Head of caudate nucleus (tissue), 42 donors: ENCODE measurements around the gene TREML2.
"Not testable (repeated sequence)": the region's sequence is repeated elsewhere in the genome, so short reads cannot be mapped to it uniquely, and the experiment has no call there.

Experiments used
- DNase-seq, 42 donors: peaks; one replicate each; pipeline versions ENCODE4 v3.0.0 to v3.0.0-alpha.2; 2020 to 2021; ENCODE audit warnings: mixed read lengths in 7 of 42
- intact Hi-C: fragments of 100-400 bp; cut with DNase I; formaldehyde crosslinking; loops from one replicate; pipeline ENCODE4 v1.15.0; 2022

TREML2 gene, protein sequence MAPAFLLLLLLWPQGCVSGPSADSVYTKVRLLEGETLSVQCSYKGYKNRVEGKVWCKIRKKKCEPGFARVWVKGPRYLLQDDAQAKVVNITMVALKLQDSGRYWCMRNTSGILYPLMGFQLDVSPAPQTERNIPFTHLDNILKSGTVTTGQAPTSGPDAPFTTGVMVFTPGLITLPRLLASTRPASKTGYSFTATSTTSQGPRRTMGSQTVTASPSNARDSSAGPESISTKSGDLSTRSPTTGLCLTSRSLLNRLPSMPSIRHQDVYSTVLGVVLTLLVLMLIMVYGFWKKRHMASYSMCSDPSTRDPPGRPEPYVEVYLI

DNA sequence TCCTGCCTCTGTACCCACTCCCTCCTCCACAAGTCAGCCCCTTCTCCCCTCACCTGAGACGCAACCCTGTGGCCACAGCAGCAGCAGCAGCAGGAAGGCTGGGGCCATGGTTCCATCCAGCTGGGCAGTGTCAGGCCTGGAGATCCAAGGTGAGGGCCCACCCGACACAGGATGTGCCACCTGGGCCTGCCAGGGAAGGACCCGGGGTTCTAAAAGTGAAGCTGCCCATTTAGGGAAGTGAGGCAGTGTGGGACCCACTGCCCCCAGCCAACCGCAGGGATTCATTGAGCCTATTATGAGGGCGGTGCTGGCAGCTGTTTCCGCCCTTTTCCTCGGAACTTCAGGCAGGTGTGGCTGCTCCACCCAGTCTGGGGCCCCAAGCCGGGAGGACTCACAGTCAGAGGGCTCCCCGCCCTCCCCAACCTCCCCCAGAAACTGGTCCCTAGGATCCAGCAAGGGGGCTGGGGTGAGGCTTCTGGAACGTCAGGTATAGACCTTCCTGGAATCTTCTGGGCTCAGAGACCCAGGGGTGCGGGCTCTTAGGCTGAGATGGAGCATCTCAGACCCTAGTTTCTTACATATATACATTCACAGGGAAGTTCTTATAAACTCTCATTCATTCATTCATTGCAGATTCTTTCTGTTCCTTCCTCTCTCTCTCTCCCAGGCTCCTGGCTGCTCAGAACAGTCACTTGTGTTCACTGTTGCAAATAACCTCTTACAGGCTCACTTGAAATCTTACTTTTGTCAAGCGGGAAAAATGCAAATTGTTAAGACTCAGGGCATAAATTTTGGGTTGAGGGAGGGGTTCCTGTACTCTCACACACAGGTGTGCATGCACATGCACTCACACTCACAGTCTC lies at the start of gene TREML2:
TREML2 (minus strand) TSS at position 249 of the 863 bp plus-strand sequence; CDS start at position 108, 141 bp downstream.
- DNase-seq = no peak
- intact Hi-C loops = no loop called here

- peak in 1 of 42 donors; percentile 12 for DNase-seq
- intact Hi-C loops = no loop called here
These were observed 47.1 kb upstream of the TREML2 start for GRCh38 chr6:41247882-41248705.

DNA sequence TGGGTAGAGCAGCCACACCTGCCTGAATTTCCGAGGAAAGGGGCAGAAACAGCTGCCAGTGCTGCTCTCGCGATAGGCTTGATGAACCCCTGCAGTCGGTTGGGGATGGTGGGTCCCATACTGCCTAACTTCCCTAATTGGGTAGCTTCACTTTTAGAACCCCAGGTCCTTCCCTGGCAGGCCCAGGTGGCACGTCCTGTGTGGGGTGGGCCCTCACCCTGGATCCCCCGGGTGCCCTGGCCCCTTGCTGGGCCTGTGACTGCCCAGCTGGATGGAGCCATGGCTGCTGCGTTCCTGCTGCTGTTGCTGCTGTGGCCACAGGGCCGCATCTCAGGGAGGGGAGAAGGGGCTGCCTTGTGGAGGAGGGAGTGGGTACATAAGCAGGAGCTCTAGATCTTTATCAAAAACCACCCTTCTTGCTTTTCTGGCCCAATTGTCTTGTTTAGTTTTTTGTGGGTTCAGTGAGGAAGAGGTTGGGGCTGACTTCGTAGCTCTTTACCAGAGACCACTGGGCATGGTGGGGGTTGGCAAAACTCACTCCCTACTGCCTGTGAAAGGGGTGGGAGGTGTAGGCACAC lies 46.4 kb upstream of the TREML2 start:
- peak in 1 of 42 donors; percentile 23 for DNase-seq
- intact Hi-C loops = no loop called here

DNA sequence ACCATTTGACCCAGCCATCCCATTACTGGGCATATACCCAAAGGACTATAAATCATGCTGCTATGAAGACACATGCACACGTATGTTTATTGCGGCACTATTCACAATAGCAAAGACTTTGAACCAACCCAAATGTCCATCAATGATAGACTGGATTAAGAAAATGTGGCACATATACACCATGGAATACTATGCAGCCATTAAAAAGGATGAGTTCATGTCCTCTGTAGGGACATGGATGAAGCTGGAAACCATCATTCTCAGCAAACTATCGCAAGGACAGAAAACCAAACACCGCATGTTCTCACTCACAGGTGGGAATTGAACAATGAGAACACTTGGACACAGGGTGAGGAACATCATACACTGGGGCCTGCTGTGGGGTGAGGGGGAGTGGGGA lies 45.6 kb upstream of the TREML2 start:
- DNase-seq, intact Hi-C loops: not testable (repeated sequence)

- intact Hi-C loops = no loop called here
- DNase-seq = peak in 1 of 42 donors; percentile 42
These were observed 38.7 kb upstream of the TREML2 start for GRCh38 chr6:41239467-41240159.

DNA sequence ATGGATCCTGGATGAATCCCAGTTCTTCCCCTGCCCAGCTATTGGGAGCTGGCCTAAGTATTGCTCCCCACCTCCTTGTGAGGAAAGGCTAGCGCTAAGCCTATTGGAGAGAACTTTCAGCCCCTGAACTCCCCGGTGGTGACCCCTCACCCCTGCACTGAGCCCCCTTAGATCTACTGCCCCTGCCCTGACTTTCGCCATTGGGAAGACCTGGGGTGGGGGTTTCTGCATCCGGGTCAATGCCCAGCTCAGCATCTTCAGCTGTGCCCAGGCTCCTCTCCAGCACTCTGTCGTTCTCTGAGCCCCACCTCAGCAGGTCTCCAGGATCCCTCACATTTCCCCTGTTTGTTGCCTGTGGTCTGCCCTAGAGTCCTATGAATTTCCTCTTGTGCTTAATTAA lies 36.2 kb upstream of the TREML2 start:
- intact Hi-C loops = no loop called here
- peak in 1 of 42 donors; percentile 13 for DNase-seq

- intact Hi-C loops = no loop called here
- peak in 1 of 42 donors; percentile 18 for DNase-seq
These were observed 35.3 kb upstream of the TREML2 start for GRCh38 chr6:41236276-41236675.

- intact Hi-C loops = no loop called here
These were observed 31.7 kb upstream of the TREML2 start for GRCh38 chr6:41232667-41233066.

DNA sequence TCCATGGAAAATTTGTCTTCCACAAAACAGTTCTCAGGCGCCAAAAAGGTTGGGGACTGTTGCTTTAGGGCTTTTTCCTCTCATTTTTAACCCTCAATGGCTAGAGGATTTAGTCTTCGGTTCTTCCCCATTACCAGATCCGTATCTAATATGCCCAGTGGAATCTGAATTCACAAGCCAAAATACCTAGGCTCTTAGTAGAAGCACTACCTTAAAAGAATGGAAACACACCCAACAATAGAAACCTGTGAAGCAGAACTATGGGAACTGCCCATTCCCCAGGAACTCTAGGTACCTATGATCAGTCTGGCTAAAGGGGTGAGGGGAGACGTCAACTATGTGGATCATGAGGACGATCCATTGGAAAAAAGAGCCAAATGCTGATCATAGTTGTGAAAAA lies 30.3 kb upstream of the TREML2 start:
- intact Hi-C loops = no loop called here
- no peak for DNase-seq

More at GRCh38 chr6:41232667-41233066, 31.7 kb upstream of the TREML2 start:
- no peak for DNase-seq

DNA sequence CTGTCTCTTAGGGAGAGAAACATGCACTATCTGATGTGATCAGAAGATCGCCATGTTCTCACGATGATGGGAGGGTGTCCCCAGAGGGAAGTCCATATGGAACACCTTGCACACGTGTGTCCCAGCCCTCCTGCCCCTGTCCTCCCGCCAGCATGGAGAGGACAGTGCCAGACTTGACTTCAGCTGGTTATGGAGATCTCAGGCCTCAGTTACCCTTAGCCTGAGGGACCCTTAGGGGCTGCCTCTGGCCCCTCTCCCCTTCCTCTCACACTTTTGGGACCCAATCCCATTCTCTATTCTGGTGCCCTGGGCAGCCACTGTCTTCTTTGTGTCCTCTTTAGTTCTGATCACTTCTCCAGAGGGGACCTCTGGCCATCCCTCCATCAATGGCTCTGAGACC lies 28.8 kb upstream of the TREML2 start:
- DNase-seq = no peak
- intact Hi-C loops = no loop called here

- intact Hi-C loops = no loop called here
- DNase-seq = no peak
These were observed 27.7 kb upstream of the TREML2 start for GRCh38 chr6:41228616-41229015.

GRCh38 chr6:41228096-41228495 lies 27.1 kb upstream of the TREML2 start, which contains the start of gene TREML4:
TREML4 (plus strand) TSS chr6:41228349; CDS start chr6:41228428, 79 bp downstream.
- DNase-seq = no peak
- intact Hi-C loops = no loop called here

- no peak for DNase-seq
- intact Hi-C loops = no loop called here
These were observed 25.8 kb upstream of the TREML2 start for GRCh38 chr6:41226752-41227151.

DNA sequence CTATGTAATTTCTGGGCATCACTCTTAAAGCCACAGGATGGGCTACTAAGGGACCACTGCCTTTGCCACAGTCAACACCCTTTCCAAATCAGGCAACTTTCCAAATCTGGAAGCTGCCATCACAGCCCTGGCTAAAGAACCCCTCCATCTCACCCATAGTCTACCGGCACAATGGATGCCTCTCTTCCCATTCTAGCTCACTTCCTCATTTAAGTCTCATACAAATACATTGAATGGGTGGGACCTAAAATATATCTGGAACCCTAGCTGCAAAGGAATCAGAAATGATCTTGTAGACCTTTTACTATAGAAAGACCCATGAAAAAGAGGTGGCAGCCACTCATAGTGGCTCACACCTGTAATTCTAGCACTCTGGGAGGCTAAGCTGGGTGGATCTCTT lies 23.9 kb upstream of the TREML2 start:
- intact Hi-C loops = no loop called here
- DNase-seq = no peak

DNA sequence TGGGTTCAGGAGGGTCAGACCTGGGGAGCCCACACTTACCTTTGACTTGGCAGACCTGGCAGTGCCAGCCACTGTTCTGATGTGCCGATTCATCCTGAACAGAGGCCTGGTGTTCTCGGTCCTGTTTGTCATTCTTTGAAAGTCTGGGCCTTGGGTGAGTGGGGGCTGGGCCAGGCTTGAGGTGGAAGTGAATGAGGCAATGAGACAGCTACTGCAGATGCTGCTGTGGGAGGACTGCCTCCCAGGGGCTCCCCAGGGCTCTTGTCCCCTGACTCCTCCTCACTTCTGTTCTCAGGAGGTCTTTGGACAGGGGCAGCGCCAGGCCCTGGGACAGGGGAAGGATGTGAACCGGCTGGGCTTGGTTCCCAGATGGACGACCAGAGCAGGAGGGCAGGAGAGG lies 21.6 kb upstream of the TREML2 start:
- intact Hi-C loops = no loop called here
- DNase-seq = no peak

- intact Hi-C loops = no loop called here
These were observed 21.1 kb upstream of the TREML2 start for GRCh38 chr6:41222045-41222444.

DNA sequence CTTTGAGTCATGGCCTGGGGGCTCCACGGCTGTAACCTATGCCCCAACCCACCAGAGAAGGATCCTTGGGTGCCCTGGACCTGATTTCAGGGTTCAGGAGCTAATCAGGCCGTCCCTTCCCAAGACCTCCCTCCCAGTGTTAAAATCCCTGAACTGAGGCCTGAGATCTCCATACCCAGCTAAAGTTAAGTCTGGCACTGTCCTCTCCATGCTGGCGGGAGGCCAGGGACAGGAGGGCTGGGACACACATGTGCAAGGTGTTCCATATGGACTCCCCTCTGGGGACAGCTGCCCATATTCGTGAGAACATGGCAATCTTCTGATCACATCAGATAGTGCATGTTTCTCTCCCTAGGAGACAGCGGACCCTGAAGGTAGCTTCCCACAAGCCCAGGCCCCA lies 15.7 kb upstream of the TREML2 start:
- DNase-seq = no peak
- intact Hi-C loops = no loop called here

More at GRCh38 chr6:41222045-41222444, 21.1 kb upstream of the TREML2 start:
- no peak for DNase-seq

DNA sequence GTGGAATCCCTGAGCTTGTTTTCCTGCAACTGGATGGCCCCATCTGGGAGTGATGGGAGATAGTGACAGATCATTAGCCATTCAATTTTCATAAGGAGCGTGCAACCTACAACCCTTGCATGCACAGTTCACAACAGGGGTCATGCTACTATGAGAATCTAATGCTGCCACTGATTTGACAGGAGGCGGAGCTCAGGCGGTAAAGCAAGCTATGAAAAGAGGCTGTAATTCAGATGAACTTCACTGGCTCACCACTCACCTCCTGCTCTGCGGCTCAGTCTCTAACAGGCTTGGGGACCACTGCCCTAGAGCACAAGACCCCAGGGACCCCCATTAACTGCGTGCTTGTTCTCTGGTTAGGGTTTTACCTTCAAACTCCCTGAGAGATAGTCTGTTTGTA lies 14.8 kb upstream of the TREML2 start:
- no peak for DNase-seq
- intact Hi-C loops = no loop called here
